Astrocyte (in vitro differentiated cells and primary cell): ENCODE results near the gene DNMBP. TPM values are rescaled to one million over a fixed set of nuclear protein-coding genes. Genes with fewer than 3 reads are reported as not detected.

ENCODE experiments used
- DNase-seq: peaks from one replicate; pipeline ENCODE4 v3.0.0-alpha.2; 2010; ENCODE audit warnings: low read depth
- FAIRE-seq: peaks from 2 replicates; lab custom pipeline; 2011; peaks lifted over from hg19 to GRCh38; lab: Jason Lieb, UNC
- H2AFZ ChIP-seq: 2 replicates; pipeline ENCODE4 v1.6.0; 2012; ENCODE audit warnings: low read depth, low read length, inconsistent platforms
- H3K27ac ChIP-seq: 2 replicates; pipeline ENCODE4 v1.5.1; 2011; ENCODE audit warnings: low read depth, low read length, inconsistent platforms
- H3K27me3 ChIP-seq: 2 replicates; pipeline ENCODE4 v1.6.0; 2011; ENCODE audit warnings: low read length, inconsistent platforms; ENCODE audit not compliant: insufficient read depth
- H3K36me3 ChIP-seq: 2 replicates; pipeline ENCODE4 v1.5.1; 2011; ENCODE audit warnings: low read length, inconsistent platforms; ENCODE audit not compliant: insufficient read depth
- H3K4me1 ChIP-seq: 2 replicates; pipeline ENCODE4 v1.5.1; 2011; ENCODE audit warnings: low read length, inconsistent platforms; ENCODE audit not compliant: insufficient read depth
- H3K4me2 ChIP-seq: 2 replicates; pipeline ENCODE4 v1.6.0; 2012; ENCODE audit warnings: low read length, inconsistent platforms
- H3K4me3 ChIP-seq: 2 replicates; pipeline ENCODE4 v1.5.1; 2011; ENCODE audit warnings: low read depth, mild to moderate bottlenecking, low read length, inconsistent platforms; ENCODE audit not compliant: insufficient read depth
- H3K79me2 ChIP-seq: 2 replicates; pipeline ENCODE4 v1.6.0; 2012; ENCODE audit warnings: mild to moderate bottlenecking, low read length, inconsistent platforms; ENCODE audit not compliant: insufficient read depth
- H3K9ac ChIP-seq: 2 replicates; pipeline ENCODE4 v1.6.0; 2012; ENCODE audit warnings: mild to moderate bottlenecking, low read length, inconsistent platforms
- H3K9me3 ChIP-seq: 2 replicates; pipeline ENCODE4 v1.5.1; 2012; ENCODE audit warnings: low read depth, mild to moderate bottlenecking, low read length, inconsistent platforms; ENCODE audit not compliant: insufficient read depth
- H4K20me1 ChIP-seq: 2 replicates; pipeline ENCODE4 v1.6.0; 2012; ENCODE audit warnings: low read length, inconsistent platforms; ENCODE audit not compliant: insufficient read depth
- H3K27ac Mint-ChIP-seq: one replicate; pipeline ENCODE4 v1.8.0; 2021; ENCODE audit warnings: mild to moderate bottlenecking, mixed read lengths; ENCODE audit not compliant: unreplicated experiment
- H3K27me3 Mint-ChIP-seq: one replicate; pipeline ENCODE4 v1.8.0; 2021; ENCODE audit warnings: low read depth, mixed read lengths; ENCODE audit not compliant: unreplicated experiment
- H3K36me3 Mint-ChIP-seq: one replicate; pipeline ENCODE4 v1.8.0; 2021; ENCODE audit warnings: low read depth, mixed read lengths; ENCODE audit not compliant: unreplicated experiment
- H3K4me1 Mint-ChIP-seq: one replicate; pipeline ENCODE4 v1.8.0; 2021; ENCODE audit warnings: low read depth, mixed read lengths; ENCODE audit not compliant: unreplicated experiment
- H3K4me3 Mint-ChIP-seq: one replicate; pipeline ENCODE4 v1.8.0; 2021; ENCODE audit warnings: mild to moderate bottlenecking, moderate library complexity, mixed read lengths; ENCODE audit not compliant: unreplicated experiment
- H3K9me3 Mint-ChIP-seq: one replicate; pipeline ENCODE4 v1.8.0; 2021; ENCODE audit warnings: mild to moderate bottlenecking, mixed read lengths; ENCODE audit not compliant: unreplicated experiment
- EZH2 ChIP-seq: IDR thresholded peaks from 2 replicates; pipeline ENCODE4 v1.6.1; 2012; ENCODE audit warnings: mild to moderate bottlenecking, low read length, inconsistent platforms; ENCODE audit not compliant: insufficient read depth
- total RNA-seq: library from RNA; stranded (reverse); gene quantifications from 2 replicates; pipeline ENCODE4 v1.2.1, GENCODE V29; 2021
- TF ChIP-seq, protein P1 (sequence below): IDR thresholded peaks from 2 replicates; pipeline ENCODE4 v1.5.1; 2011; ENCODE audit warnings: low read depth, mild to moderate bottlenecking, inconsistent platforms, low read length, moderate library complexity; ENCODE audit not compliant: insufficient read depth

The DNMBP gene
- total RNA-seq, 1 donor from 2014 or later: 24.8 TPM

DNA sequence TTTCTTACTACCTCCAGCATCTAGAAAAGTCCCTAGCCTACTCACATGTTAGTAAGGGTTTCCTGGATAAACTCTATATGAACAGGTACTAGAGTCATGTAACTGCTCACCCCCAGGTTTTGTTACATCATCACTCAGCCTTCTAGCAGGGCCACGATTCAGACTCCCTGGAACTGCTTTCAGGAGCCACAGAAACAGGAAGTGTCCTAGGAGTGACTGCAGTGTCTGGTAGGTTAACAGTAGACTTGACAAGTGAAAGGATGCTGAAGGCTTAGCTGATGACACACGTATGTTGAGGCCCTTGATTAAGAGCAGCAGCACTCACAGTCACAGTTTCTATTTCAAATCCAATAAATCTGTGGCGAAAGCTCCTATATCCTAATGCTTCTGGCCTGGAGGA lies 101.2 kb downstream of the DNMBP start:
- H3K79me2 ChIP-seq: peaks cover 82% of the 10 kb centered on the region
- no peaks in the 10 kb centered on the region for H3K27me3 Mint-ChIP-seq
- H3K36me3 Mint-ChIP-seq: peaks cover 32% of the 10 kb centered on the region
- no peak overlapping the region for H2AFZ ChIP-seq
- DNase-seq: peak; percentile 23
- no peaks in the 10 kb centered on the region for H3K27me3 ChIP-seq
- peaks cover 19% of the 10 kb centered on the region for H3K4me1 ChIP-seq
- no peaks in the 10 kb centered on the region for H3K9me3 ChIP-seq
- no peak for FAIRE-seq
- H4K20me1 ChIP-seq: peaks cover 13% of the 10 kb centered on the region
- H3K27ac Mint-ChIP-seq: no peak overlapping the region
- H3K4me2 ChIP-seq: no peak overlapping the region
- H3K4me3 ChIP-seq: no peak overlapping the region
- no peak overlapping the region for H3K4me3 Mint-ChIP-seq
- no peak overlapping the region for H3K27ac ChIP-seq
- no peak overlapping the region for H3K9ac ChIP-seq
- no peak for TF ChIP-seq EZH2
- TF ChIP-seq, protein P1, sequence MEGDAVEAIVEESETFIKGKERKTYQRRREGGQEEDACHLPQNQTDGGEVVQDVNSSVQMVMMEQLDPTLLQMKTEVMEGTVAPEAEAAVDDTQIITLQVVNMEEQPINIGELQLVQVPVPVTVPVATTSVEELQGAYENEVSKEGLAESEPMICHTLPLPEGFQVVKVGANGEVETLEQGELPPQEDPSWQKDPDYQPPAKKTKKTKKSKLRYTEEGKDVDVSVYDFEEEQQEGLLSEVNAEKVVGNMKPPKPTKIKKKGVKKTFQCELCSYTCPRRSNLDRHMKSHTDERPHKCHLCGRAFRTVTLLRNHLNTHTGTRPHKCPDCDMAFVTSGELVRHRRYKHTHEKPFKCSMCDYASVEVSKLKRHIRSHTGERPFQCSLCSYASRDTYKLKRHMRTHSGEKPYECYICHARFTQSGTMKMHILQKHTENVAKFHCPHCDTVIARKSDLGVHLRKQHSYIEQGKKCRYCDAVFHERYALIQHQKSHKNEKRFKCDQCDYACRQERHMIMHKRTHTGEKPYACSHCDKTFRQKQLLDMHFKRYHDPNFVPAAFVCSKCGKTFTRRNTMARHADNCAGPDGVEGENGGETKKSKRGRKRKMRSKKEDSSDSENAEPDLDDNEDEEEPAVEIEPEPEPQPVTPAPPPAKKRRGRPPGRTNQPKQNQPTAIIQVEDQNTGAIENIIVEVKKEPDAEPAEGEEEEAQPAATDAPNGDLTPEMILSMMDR: no peak
- H3K36me3 ChIP-seq: peaks cover 43% of the 10 kb centered on the region
- peaks cover 15% of the 10 kb centered on the region for H3K4me1 Mint-ChIP-seq
- no peaks in the 10 kb centered on the region for H3K9me3 Mint-ChIP-seq

DNA sequence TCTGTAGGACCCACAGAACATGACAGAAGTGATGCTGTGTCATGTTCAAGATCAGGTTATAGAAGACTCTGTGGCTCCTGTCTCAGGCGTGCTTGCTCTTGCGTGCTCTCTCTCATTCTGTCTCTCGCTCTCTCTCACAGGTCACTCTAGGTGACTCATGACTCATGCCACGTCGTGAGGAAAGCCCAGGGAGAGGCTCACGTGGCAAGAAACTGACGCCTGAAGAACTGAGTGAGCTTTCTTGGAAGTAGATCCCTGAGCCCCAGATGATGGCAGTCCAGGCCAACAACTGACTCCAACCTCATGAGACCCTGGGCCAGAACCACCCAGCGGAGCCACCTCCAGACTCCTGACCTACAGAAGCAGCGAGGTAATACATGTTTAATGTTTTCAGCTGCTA lies 103.3 kb downstream of the DNMBP start:
- H3K4me1 ChIP-seq: peaks cover 14% of the 10 kb centered on the region
- FAIRE-seq: peak; percentile 34
- TF ChIP-seq, protein P1: peak; percentile 16
- no peak for TF ChIP-seq EZH2
- no peak overlapping the region for H3K27ac Mint-ChIP-seq
- peaks cover 51% of the 10 kb centered on the region for H3K36me3 ChIP-seq
- H3K36me3 Mint-ChIP-seq: peaks cover 32% of the 10 kb centered on the region
- peak overlapping the region; percentile 28 for H3K4me2 ChIP-seq
- H3K9me3 Mint-ChIP-seq: no peaks in the 10 kb centered on the region
- H3K27me3 Mint-ChIP-seq: no peaks in the 10 kb centered on the region
- H2AFZ ChIP-seq: no peak overlapping the region
- no peak overlapping the region for H3K4me3 ChIP-seq
- H3K9ac ChIP-seq: peak overlapping the region; percentile 71
- H3K27ac ChIP-seq: peak overlapping the region; percentile 75
- H3K4me1 Mint-ChIP-seq: peaks cover 7% of the 10 kb centered on the region
- peak; percentile 97 for DNase-seq
- H3K79me2 ChIP-seq: peaks cover 70% of the 10 kb centered on the region
- peaks cover 12% of the 10 kb centered on the region for H4K20me1 ChIP-seq
- no peak overlapping the region for H3K4me3 Mint-ChIP-seq
- H3K9me3 ChIP-seq: no peaks in the 10 kb centered on the region
- no peaks in the 10 kb centered on the region for H3K27me3 ChIP-seq

DNA sequence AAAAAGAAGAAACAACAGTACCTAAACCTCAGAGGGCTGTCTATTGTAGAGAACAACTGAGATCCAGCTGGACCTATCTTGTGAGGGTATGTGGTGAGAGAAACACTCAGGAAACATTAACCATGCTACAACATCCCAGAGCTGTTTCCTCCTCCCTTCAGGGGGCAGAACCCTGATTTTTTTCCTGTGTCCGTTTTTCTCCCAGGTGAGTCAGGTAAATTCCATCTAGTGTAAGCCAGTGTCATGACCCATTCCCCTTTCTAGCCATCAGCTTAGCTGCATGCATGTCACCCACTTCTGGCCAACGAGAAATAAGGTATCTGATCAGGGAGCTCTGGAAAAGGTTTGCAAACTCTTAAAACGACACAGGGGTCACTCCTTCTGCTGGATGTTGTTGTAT lies 103.8 kb downstream of the DNMBP start:
- H2AFZ ChIP-seq: no peak overlapping the region
- no peaks in the 10 kb centered on the region for H3K27me3 ChIP-seq
- no peak for TF ChIP-seq EZH2
- TF ChIP-seq, protein P1: no peak
- Mint-ChIP-seq H3K9me3 (no peaks in the 10 kb centered on the region), H3K27me3 (no peaks in the 10 kb centered on the region), H3K27ac (no peak overlapping the region), H3K4me3 (no peak overlapping the region), H3K36me3 (peaks cover 32% of the 10 kb centered on the region), H3K4me1 (peaks cover 7% of the 10 kb centered on the region)
- no peak overlapping the region for H3K4me3 ChIP-seq
- no peak for FAIRE-seq
- H4K20me1 ChIP-seq: peaks cover 17% of the 10 kb centered on the region
- no peak for DNase-seq
- H3K4me2 ChIP-seq: peak overlapping the region; percentile 28
- peak overlapping the region; percentile 71 for H3K9ac ChIP-seq
- peak overlapping the region; percentile 75 for H3K27ac ChIP-seq
- no peaks in the 10 kb centered on the region for H3K9me3 ChIP-seq
- peaks cover 14% of the 10 kb centered on the region for H3K4me1 ChIP-seq
- peaks cover 69% of the 10 kb centered on the region for H3K79me2 ChIP-seq
- peaks cover 51% of the 10 kb centered on the region for H3K36me3 ChIP-seq
